Activated CD8-positive, alpha-beta memory T cell treated with anti-CD3 and anti-CD28 coated beads, Interleukin-2, amount 50 U/mL, for 48 hours (primary cell): Measurements from ENCODE around the gene NOCT.
A peak's percentile ranks its signal among the peaks of the same experiment; 100 is the strongest.
"Not testable (repeated sequence)": the region's sequence is repeated elsewhere in the genome, so short reads cannot be mapped to it uniquely, and the experiment has no call there.

Experiments used
- DNase-seq: peaks from one replicate; pipeline ENCODE4 v3.0.0-alpha.2; 2020

Gene NOCT, protein sequence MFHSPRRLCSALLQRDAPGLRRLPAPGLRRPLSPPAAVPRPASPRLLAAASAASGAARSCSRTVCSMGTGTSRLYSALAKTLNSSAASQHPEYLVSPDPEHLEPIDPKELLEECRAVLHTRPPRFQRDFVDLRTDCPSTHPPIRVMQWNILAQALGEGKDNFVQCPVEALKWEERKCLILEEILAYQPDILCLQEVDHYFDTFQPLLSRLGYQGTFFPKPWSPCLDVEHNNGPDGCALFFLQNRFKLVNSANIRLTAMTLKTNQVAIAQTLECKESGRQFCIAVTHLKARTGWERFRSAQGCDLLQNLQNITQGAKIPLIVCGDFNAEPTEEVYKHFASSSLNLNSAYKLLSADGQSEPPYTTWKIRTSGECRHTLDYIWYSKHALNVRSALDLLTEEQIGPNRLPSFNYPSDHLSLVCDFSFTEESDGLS

DNA sequence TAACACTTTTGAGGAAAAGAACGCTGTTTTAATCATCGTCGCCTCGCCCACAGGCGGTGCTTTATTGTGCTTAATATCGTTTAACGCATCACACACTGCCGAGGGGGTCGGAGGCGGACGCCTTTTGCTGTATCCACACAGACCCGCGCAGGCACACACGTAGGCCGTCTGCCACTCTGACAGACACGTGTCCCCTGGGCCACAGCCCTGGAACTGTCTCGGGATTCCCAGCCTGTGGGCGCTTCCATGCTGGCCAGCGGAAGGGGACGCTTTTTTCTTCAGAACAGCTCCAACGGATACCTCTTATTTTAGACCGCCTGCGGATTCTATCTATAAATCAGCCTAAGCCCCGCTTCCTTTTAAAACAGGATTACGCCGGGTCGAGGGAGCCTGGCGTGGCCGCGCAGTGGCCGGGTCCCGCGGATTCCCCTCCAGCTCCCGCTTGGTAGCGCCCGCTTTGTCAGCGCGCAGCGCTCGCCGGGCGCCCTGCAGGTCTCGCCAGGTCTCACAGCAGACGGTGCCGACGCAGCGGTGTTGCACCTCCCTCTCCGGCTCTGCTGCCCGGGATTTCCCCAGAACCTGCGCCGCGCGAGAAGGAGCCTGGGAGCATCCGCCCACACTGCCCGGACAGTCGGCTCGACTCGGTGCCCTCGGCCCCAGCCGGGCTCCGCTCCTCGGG is at the start of gene NOCT:
TSS of gene NOCT (plus strand) at position 513 of the 679 bp plus-strand sequence. CDS start 201 bp downstream, outside the sequence.
- peak; percentile 95 for DNase-seq

DNA sequence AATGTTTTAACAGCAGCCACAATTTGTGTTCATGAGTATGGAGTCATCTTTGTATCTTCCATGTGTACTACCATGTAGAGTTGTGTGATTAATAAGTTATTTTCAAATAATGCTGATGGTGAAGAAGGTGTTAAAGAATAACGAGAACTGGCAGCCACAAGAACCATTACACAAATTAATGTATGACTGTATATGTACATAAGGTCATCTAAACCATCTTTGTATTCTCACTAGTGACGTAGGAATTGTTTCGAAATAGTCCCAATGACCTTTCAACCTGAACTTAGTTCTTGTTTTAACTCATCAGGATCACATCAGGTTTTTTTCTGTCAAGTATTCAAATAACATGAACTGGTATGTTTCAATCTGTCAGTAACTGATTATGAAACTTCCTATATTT is 48.3 kb upstream of the NOCT start:
- no peak for DNase-seq

DNA sequence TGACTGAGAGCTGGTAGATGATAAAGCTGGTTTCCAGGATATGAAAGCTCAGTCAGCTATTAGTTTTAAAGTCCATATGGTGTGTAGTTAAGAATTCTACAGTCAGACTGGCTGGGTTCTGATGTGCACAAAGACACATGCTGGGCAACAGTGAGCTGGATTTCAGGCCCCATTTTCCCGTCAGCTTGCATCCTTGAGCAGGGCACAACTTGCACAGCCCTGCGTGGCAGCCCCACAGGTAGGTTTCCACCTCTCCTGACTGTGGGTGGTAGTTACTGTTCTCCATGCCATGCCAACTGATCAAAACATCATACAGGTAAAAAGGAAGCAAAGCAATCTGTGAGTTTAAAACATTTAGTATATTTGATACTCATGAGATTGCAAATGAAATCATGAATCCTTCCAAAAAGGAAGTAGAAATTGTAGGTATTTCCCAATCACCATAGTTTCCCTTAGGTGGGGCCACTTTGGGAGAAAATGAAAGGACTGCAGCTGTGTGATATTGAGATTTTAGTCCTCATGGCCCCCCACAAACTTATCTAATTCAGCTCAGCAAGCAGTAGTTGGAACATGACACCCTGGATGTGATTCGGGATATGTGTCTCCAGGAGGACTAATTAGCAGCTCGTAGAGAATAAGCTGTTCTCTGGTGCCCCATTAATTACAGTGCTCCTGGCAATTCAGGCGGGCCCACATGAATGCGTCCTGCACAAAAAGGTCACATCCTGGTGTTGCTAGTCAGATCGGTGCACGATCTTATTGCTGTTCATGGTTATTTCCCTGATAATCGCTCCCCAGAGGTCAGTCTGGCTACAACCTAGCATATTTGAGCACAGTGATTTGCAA is 42.4 kb upstream of the NOCT start:
- no peak for DNase-seq

DNA sequence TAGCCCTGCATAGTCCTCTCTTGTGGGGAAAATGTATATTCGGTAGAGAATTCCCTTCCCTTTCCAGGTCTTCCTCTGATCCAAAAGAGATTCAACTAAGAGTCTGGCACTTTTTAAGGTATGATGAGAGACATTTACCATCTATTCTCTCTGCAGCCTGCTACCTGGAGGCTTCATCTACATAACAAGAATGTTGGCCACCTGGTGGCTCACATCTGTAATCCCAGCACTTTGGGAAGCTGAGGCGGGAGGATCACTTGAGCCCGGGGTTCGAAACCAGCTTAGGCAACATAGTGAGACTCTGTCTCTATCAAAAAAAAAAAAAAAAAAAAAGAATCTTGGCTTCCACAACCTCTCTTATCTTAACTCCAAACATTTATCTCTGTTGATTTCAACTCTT is 40.4 kb upstream of the NOCT start:
- DNase-seq: no peak

DNA sequence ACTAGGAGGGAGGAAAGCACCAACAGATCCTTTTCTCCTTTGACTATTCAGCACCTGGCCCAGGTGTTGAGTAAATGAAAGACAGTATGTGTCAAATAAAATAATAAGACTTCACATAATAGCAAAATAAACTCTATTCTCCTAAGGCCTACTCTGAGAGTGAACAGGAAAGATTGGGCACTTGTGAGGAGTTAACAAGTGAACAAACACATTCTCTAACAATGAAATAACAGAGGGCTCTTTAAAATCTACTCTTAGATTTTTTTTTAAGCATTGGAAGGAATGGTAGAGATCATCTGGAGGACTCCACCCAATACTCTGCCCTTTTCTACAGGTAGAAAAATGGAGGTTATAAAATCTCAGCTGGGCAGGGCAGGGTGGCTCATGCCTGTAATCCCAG is 39.1 kb upstream of the NOCT start:
- no peak for DNase-seq

DNA sequence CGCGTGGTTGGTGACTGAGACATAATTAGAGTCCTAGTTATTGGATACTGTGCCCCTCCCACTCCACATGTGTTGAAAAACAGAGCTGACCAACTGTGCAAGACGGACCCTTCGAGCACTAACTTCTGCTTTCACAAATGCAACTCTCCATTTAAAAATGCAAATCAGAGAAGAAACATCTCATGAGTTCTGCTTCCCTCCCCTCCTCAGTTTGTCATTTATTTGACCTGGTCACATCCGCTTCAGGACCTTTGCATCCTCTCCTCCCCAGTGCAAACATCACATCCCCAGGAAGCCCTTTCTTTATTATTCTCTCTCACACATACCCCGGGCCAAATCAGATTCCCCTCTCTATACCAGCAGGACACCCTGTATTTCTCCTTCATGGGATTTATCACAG is 38.1 kb upstream of the NOCT start:
- DNase-seq: no peak

DNA sequence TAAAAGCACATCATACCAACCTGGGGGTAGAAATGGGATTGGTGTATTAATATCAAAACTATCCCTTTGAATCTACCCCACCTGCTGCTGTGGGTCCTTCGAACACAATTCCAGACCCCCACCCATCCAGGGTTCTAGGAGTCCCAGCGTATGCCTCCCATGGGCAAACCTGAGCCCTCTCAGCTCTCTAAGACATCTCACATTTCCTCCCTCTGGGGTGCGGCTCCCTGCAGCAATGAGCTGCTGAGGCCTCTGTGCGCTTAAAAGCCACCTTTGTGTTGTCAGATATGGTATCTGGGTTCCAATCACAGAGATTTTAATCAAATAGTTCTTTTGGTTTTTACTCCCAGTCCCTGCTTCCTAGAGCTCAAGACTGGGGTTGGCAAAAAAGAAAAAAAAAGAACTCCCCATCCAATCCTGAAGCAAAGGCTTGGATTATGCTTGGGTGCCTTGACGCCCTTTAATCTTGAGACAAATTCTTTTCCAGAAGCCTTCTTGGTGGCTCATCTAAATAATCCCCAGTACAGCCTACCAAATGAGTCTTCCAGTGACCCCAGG is 37.5 kb upstream of the NOCT start:
- DNase-seq: no peak

DNA sequence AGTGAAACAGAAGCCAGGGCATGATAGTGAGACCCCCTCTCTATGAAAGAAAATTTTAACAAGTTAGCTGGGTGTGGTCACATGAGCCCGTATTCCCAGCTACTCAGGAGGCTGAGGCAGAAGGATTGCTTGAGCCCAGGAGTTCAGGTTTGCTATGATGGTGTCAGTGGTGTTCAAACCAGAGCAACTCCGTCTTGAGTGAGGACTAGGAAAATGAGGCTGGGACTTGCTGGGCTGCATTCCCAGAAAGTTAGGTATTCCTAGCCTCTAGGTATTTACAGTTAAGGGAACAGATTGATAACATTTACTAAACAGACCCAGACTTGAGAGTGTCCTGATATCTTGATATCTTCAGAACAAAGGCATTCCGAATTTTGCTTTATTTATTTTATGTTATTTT is 37.0 kb upstream of the NOCT start:
- DNase-seq: no peak

DNA sequence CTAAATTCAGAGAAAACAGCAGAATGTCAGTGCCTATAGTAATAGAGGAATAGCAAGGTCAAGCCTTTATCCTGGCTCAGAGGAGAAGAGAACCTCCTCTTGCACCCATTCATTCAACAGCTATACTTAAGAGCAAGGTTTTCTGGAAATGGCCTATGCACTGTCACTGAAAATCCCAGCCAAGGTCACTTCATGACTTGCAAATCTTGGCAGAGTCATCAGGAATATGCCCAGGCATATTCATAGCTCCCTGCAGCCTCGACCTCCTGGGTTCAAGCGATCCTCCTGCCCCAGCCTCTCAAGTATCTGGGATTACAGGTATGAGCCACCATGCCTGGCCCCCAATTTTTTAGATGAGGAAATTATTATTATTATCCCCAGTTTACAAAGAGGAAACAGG is 35.8 kb upstream of the NOCT start:
- DNase-seq: no peak

DNA sequence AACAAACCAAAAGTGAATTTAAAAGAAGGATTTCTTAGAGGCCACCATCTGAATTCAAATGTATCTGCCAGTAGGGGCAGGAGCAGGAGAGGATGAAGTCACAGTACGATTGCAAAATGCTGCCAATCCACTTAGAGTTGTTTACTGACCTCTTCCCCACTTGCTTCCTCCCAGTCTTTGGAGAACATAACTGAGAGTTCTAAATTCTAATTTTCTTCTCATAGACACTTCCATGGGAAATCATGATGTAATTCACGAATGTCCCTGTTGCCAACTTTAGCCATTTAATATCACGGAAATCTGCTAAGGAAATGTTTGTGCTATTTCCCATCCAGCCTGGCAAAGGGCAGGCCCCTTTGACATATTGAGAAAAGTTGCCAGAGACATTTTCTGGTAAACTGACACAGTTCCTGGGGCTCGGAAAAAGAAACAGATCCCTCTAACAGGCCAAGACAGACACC is 33.6 kb upstream of the NOCT start:
- no peak for DNase-seq

DNA sequence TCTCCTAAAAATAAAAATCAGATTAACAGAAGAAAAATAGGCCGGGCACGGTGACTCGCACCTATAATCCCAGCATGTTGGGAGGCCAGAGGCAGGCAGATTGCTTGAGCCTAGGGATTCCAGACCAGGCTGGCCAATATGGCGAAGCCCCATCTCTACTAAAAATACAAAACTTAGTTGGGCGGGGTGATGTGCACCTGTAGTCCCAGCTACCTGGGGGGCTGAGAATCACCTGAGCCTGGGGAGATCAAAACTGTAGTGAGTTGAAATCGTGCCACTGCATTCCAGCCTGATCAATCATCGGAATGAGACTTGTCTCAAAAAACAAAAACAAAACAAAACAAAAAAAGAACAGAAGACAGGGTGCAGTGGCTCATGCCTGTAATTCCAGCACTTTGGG is 32.8 kb upstream of the NOCT start:
- DNase-seq: no peak

DNA sequence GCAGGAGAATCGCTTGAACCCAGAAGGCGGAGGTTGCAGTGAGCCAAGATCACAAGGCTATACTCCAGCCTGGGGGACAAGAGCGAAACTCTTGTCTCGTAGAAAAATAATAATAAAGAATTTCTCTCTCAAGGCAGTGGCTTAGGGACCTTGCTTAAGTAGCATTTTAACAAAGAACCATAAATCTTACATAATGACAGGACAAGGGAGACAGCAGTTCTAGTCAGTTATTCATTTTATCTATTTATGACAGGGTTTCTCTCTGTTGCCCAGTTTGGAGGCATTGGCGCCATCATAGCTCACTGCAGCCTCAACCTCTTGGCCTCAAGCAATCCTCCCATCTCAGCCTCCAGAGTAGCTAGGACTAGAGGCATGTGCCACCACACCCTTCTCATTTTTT is 31.9 kb upstream of the NOCT start:
- no peak for DNase-seq

DNA sequence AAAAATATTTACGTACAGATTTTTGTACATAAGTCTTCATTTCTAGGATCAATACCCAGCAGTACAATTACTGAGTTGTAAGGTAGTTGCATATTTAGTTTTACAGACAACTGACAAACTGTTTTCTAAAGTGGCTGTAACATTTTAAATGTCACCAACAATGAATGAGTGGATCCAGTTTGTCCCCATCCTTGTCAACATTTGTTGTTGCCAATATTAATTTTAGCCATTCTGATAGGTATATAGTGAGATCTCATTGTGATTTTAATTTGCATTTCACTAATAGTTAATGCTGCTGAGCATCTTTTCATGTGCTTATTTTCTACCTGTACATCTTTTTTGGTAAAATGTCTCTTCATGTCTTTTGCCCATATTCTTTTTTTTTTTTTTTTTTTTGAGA is 30.9 kb upstream of the NOCT start:
- no peak for DNase-seq

DNA sequence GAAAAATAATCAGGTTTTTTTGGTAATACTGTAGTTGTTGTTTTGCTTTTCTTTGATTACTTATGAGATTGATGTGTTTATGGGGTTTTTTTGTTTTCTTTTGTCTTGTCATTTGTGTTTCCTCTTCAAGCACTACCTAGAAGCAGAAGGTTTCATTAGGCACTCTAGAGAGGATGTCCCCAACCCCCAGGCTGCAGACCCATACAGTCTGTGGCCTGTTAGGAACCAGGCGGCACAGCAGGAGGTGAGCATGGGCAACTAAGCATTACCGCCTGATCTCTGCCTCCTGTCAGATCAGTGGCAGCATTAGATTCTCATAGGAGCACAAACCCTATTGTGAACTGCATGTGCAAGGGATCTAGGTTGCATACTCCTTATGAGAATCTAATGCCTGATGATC is 22.9 kb upstream of the NOCT start:
- DNase-seq: no peak

DNA sequence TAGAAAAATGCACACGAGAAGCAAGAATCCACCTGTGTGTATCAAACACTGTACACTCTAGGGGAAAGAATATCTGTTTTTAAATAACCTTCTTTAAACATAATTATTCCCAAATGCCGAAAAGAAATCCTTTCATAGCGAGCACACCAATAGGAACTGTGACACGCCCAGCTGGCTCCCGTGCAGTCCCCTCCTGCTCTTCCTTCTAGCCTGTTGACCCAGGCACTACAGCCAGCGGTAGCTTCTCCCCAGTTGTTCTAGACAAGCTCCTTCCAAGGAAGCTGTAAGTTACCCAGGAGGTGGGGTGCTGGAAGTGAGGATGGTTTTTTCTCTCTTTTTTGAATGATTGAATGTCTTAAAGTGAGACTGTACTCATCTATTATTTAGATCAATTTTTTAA is 19.5 kb upstream of the NOCT start:
- no peak for DNase-seq

DNA sequence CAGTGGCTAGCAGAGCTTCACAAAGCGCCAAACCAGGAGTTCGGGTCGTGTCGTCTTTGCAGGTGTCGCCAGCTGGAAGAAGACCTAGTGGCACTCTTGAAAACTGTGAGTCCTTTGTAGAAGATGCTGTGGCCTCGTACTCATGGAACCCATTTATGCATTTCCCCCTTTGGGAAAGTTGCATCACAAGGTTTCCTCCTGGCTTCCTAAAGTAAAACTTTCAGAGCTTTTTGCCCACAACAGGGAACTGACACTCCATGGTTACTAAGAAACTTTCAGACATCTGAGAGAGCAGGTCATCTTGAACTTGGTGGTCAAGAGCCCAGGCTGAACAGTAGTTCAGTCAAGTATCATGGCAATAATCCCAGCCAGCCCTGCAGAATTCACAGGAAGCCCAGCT is 15.9 kb upstream of the NOCT start:
- no peak for DNase-seq

DNA sequence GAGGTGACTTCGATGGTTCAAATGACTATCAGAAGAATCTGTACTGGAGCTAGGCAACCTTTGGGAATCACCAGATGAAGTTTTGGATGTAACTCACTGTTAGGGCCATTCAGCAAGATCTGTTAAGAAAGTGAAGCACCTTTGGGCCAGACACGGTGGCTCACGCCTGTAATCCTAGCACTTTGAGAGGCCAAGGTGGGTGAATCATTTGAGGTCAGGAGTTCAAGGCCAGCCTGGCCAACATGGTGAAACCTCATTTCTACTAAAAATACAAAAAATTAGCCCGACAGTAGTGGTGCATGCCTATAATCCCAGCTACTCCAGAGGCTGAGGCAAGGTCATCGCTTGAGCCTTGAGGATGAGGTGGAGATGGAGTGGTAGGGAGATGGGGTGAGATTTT is 15.4 kb upstream of the NOCT start:
- DNase-seq: not testable (repeated sequence)

DNA sequence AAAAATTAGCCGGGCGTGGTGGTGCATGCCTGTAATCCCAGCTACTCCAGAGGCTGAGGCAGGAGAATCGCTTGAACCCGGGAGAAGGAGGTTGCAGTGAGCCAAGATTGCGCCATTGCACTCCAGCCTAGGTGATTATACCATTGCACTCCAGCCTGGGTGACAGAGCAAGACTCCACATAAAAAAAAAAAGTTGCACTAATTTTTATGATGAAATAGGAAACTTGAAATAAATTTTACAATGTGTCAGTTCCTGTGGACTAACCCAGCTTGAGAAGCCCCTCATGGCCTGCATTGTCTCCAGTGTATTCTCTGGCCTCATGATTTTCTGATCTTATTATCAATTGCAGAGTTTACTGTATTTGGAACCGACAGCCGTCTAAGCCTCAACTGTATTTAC is 14.2 kb upstream of the NOCT start:
- not testable (repeated sequence) for DNase-seq

DNA sequence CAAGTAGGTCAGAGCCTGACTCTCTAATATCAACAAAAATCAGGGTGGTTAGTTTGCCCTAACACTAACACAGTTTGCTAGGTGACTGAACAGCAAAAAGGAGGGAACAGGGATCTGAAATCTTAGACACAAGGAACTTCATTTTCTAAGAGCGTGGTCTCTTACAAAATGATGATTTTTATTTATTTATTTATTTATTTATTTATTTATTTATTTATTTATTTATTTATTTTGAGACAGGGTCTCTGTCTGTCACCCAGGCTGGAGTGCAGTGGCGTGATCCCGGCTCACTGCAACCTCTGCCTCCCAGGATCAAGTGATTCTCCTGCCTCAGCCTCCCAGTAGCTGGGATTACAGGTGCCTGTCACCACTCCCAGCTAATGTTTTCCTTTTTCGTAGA is 11.9 kb upstream of the NOCT start:
- DNase-seq: not testable (repeated sequence)

DNA sequence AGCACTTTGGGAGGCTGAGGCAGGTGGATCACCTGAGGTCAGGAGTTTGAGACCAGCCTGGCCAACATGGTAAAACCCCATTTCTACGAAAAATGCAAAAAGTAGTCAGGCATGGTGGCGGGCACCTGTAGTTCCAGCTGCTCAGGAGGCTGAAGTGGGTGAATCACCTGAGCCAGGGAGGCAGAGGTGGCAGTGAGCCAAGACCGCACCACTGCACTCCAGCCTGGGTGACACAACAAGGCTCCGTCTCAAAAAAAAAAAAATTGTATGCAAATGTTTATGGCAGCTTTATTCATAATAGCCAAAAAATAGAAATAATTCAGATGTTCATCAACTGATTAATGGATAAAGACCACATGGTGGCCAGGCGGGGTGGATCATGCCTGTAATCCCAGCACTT is 9.8 kb upstream of the NOCT start:
- DNase-seq: no peak

DNA sequence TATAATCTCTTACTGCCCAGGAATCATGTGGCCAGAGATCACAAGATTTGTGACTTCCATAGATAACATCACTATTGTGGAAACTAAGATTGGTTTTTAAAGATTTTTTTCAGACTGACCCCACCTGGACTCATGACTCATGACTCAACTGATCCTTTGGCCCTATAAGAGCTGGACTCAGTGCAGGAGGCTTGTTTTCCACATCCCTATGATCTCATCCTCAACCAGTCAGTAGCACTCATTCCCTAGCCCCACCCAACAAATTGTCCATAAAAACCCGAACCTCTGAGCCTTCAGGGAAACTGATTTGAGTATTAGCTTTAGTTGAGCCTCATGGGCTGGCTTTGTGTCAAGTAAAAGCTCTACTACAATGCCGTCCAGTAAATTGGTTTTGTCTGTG is 7.9 kb upstream of the NOCT start:
- DNase-seq: no peak

DNA sequence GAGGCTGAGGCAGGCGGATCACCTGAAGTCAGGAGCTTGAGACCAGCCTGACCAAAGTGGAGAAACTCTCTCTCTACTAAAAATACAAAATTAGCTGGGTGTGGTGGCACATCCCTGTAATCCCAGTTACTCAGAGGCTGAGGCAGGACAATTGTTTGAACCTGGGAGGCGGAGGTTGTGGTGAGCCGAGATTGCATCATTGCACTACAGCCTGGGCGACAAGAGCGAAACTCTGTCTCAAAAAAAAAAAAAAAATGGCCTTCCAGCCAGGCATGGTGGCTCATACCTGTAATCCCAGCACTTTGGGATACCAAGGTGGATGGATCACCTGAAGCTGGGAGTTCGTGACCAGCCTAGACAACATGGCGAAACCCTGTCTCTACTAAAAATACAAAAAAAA is 7.3 kb upstream of the NOCT start:
- not testable (repeated sequence) for DNase-seq

DNA sequence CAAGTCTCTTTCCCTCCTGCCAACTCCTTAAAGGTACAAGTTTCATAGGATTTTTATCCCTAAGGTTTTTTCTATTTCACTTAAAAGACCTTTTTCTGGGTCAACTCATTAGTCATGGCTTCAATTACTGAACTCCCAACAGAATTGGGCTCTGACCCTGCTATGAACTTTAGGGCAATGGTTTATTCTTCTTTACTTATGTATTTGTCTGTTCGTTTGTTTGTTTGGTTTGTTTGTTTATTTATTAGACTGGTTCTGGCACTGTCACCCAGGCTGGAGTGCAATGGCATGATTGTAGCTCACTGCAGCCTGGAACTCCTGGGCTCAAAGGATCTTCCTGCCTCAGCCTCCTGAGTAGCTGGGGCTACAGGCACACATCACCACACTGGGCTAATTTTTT is 5.9 kb upstream of the NOCT start:
- DNase-seq: no peak
